ENCODE measurements around the gene ZNF426. TPM values are rescaled to one million over a fixed set of nuclear protein-coding genes. Genes with fewer than 3 reads are reported as not detected.

Gene ZNF426
- total RNA-seq, 2 donors from 2014 or later = 3.6 to 4.2 TPM

DNA sequence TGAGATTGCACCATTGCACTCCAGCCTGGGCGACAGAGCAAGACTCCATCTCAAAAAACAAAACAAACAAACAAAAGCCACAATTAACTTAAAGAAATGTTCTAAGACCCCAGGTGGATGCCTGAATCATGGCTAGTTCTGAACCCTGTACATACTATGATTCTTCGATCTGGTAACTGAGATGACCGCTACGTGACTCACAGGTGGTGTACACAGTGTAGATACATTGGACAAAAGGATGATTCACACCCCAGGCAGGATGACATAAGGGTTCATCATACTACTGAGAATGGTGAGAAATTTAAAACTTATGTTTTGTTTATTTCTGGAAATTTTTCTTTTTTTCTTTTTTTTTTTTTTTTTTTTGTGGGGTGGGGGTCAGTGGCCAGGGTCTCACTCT is 6.5 kb downstream of the ZNF426 start:
- DNase-seq (no peak), ATAC-seq (no peak)
- WGBS, 2 donors = 98% methylated on average over 4 of the region's 4 CpGs
- Histone ChIP-seq H3K4me3 (no peak overlapping the region), H3K4me1 (no peaks in the 10 kb centered on the region), H3K27me3 (no peaks in the 10 kb centered on the region), H3K27ac (no peak overlapping the region), H3K9me3 (peaks cover 0 to 76% (median 10%) of the 10 kb centered on the region in 3 donors), H3K36me3 (replicated peaks in 1 of 2; ENCODE audit: insufficient read depth in 1 of 2, low read depth in 2 of 2) (peaks cover 61 to 71% of the 10 kb centered on the region in 2 donors)
- no peak for TF ChIP-seq POLR2A (IDR thresholded peaks at IDR 0.05)
- TF ChIP-seq, protein P1, sequence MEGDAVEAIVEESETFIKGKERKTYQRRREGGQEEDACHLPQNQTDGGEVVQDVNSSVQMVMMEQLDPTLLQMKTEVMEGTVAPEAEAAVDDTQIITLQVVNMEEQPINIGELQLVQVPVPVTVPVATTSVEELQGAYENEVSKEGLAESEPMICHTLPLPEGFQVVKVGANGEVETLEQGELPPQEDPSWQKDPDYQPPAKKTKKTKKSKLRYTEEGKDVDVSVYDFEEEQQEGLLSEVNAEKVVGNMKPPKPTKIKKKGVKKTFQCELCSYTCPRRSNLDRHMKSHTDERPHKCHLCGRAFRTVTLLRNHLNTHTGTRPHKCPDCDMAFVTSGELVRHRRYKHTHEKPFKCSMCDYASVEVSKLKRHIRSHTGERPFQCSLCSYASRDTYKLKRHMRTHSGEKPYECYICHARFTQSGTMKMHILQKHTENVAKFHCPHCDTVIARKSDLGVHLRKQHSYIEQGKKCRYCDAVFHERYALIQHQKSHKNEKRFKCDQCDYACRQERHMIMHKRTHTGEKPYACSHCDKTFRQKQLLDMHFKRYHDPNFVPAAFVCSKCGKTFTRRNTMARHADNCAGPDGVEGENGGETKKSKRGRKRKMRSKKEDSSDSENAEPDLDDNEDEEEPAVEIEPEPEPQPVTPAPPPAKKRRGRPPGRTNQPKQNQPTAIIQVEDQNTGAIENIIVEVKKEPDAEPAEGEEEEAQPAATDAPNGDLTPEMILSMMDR (IDR thresholded peaks at IDR 0.05) = no peak
- intact Hi-C loops (cut with DNase I) = no loop called here

DNA sequence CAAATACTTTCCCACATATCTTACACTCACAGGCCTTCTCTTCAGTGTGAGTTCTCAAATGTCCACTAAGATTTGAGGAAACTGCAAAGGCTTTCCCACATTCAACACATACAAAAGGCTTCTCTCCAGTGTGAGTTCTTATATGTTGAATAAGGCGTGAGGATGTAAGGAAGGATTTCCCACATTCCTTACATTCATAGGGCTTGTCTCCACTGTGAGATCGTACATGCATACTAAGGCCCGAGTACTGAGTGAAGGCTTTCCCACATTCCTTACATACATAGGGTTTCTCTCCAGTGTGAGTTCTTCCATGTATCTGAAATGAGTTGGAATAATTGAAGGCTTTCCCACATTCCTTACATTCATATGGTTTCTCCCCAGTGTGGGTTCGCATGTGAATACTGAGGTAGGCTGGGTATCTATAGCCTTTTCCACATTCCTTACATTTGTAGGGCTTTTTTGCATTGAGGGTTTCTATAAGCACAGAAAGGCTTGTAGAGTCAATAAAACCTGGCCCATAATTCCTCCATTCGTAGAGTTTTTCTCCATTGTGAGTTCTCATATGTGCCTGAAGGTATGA is 9.6 kb downstream of the ZNF426 start:
- no peak overlapping the region for H3K4me3 ChIP-seq
- H3K27ac ChIP-seq = no peak overlapping the region
- H3K36me3 ChIP-seq (replicated peaks in 1 of 2; ENCODE audit: insufficient read depth in 1 of 2, low read depth in 2 of 2) = peaks cover 52 to 53% of the 10 kb centered on the region in 2 donors
- DNase-seq (no peak), ATAC-seq (no peak)
- 96% methylated on average over 5 of the region's 5 CpGs for WGBS, 2 donors
- peaks cover 0 to 84% (median 10%) of the 10 kb centered on the region in 3 donors for H3K9me3 ChIP-seq
- intact Hi-C loops (cut with DNase I) = no loop called here
- H3K27me3 ChIP-seq = no peaks in the 10 kb centered on the region
- TF ChIP-seq, protein P1 (IDR thresholded peaks at IDR 0.05) = no peak
- TF ChIP-seq POLR2A (IDR thresholded peaks at IDR 0.05) = no peak
- H3K4me1 ChIP-seq = no peaks in the 10 kb centered on the region

DNA sequence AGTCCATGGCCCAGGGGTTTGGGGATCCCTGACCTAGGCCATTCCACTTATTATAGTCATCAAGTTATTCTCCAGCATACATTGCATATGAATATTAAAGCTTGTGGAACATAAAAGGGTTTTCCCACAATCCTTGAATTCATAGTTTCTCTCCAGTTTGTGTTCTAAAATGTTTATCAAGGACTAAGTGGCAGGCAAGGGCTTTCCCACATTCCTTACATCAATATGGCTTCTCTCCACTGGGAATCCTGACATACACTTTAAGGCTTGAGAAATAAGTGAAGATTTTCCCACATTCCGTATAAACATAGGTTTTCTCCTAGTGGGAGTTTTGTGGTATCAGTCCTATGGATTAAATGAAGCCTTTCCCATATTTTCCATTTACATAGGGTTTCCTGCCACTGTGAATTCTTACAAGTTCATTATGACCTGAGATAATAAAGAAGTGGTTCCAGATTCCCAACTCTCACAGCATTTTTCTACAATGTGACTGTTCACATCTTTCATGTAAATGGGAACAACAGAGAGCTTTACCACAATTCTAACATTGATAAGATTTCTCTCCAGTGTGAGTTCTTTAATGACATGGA is 14.5 kb downstream of the ZNF426 start:
- Histone ChIP-seq H3K4me3 (no peak overlapping the region), H3K27ac (no peak overlapping the region), H3K27me3 (no peaks in the 10 kb centered on the region), H3K36me3 (replicated peaks in 1 of 2; ENCODE audit: insufficient read depth in 1 of 2, low read depth in 2 of 2) (peaks cover 10 to 16% of the 10 kb centered on the region in 2 donors), H3K4me1 (no peaks in the 10 kb centered on the region), H3K9me3 (peaks cover 0 to 77% (median 7%) of the 10 kb centered on the region in 3 donors)
- intact Hi-C loops (cut with DNase I) = no loop called here
- DNase-seq = no peak
- 95 to 100% methylated on average over 1 of the region's 1 CpG for WGBS, 2 donors
- no peak for ATAC-seq
- TF ChIP-seq, protein P1 (IDR thresholded peaks at IDR 0.05) = no peak

DNA sequence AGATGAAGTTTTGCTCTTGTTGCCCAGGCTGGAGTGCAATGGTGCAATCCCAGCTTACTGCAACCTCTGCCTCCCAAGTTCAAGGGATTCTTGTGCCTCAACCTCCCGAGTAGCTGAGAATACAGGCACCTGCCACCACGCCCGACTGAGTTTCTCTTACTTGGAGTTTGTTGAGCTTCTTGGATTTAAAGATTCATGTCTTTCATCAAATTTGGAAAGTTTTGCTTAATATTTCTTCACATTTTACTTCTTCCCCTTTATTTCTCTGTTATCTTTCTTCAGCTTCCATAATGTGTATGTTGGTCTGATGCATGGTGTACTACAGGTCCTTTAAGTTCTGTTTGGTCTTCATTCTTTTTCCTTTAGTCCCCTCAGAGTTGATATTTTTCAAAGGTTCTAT is 31.2 kb downstream of the ZNF426 start:
- ATAC-seq (no peak), DNase-seq (no peak)
- Histone ChIP-seq H3K27me3 (no peaks in the 10 kb centered on the region), H3K9me3 (peaks cover 0 to 22% (median 0%) of the 10 kb centered on the region in 3 donors), H3K36me3 (replicated peaks in 1 of 2; ENCODE audit: insufficient read depth in 1 of 2, low read depth in 2 of 2) (no peaks in the 10 kb centered on the region), H3K27ac (no peak overlapping the region), H3K4me3 (no peak overlapping the region), H3K4me1 (no peaks in the 10 kb centered on the region)
- intact Hi-C loops (cut with DNase I) = no loop called here
- WGBS, 2 donors = 69 to 70% methylated on average over 3 of the region's 3 CpGs
- TF ChIP-seq, protein P1 (IDR thresholded peaks at IDR 0.05) = no peak
- no peak for TF ChIP-seq POLR2A (IDR thresholded peaks at IDR 0.05)

DNA sequence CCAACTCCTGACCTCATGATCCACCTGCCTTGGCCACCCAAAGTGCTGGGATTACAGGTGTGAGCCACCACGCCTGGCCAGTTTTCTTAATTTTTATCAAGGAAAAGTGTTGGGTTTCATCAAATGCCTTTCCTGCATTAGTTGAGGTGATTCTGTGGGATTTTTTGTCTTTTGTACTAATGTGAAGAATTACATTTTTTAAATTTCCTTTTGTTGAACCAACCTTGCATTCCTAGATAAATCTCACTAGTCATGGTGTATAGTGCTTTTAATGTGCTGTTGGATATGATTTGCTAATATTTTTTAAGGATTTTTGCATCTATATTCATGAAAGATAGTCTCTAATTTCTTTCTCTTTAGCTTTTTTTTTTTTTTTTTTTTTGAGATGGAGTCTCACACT is 37.6 kb downstream of the ZNF426 start:
- 63 to 67% methylated on average over 1 of the region's 1 CpG for WGBS, 2 donors
- no peak for TF ChIP-seq POLR2A (IDR thresholded peaks at IDR 0.05)
- TF ChIP-seq, protein P1 (IDR thresholded peaks at IDR 0.05) = no peak
- H3K27me3 ChIP-seq = no peaks in the 10 kb centered on the region
- H3K9me3 ChIP-seq = peaks cover 0 to 39% (median 0%) of the 10 kb centered on the region in 3 donors
- DNase-seq (no peak), ATAC-seq (no peak)
- no peak overlapping the region for H3K27ac ChIP-seq
- intact Hi-C loops (cut with DNase I) = no loop called here
- no peak overlapping the region for H3K4me3 ChIP-seq
- no peaks in the 10 kb centered on the region for H3K4me1 ChIP-seq
- no peaks in the 10 kb centered on the region for H3K36me3 ChIP-seq (replicated peaks in 1 of 2; ENCODE audit: insufficient read depth in 1 of 2, low read depth in 2 of 2)

Data from body of pancreas (tissue), 4 donors.